ENCODE results near the gene PSME1.

The PSME1 gene

GRCh38 chr14:24147761-24148428, 11.9 kb downstream of the PSME1 start:
- DNase-seq: no peak

GRCh38 chr14:24149302-24149969, 13.4 kb downstream of the PSME1 start:
- no peak for DNase-seq

GRCh38 chr14:24150061-24150460, 14.1 kb downstream of the PSME1 start:
- no peak for DNase-seq

- no peak for DNase-seq
These were observed 14.6 kb downstream of the PSME1 start for GRCh38 chr14:24150567-24150966.

DNA sequence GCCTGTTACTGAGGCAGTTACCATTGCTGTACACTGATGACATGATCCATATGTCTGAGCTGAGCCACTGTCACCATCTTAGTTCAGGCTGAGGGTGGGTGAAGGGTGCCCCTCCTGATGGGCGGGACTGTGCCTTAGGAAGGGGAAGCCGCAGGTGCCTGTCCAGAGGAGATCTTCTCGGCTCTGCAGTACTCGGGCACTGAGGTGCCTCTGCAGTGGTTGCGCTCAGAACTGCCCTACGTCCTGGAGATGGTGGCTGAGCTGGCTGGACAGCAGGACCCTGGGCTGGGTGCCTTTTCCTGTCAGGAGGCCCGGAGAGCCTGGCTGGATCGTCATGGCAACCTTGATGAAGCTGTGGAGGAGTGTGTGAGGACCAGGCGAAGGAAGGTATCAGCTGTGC, 15.0 kb downstream of the PSME1 start:
- no peak for DNase-seq

DNA sequence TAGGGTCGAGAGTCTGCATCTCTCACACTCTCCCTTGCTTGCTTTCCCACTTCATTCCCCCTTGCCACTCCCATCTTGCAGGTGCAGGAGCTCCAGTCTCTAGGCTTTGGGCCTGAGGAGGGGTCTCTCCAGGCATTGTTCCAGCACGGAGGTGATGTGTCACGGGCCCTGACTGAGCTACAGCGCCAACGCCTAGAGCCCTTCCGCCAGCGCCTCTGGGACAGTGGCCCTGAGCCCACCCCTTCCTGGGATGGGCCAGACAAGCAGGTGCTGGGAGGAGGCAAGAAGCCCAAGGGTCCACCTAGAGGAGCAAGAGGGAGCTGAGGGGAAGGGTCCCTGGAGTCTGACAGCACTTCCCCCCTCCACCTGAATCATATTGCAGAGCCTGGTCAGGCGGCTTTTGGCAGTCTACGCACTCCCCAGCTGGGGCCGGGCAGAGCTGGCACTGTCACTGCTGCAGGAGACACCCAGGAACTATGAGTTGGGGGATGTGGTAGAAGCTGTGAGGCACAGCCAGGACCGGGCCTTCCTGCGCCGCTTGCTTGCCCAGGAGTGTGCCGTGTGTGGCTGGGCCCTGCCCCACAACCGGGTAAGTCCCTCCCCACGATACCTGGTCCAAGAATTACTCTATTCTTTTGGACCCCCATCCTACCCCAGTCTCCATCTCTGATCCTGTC, 15.5 kb downstream of the PSME1 start:
- DNase-seq: no peak

- no peak for DNase-seq
These were observed 19.1 kb downstream of the PSME1 start for GRCh38 chr14:24155100-24155499.

DNA sequence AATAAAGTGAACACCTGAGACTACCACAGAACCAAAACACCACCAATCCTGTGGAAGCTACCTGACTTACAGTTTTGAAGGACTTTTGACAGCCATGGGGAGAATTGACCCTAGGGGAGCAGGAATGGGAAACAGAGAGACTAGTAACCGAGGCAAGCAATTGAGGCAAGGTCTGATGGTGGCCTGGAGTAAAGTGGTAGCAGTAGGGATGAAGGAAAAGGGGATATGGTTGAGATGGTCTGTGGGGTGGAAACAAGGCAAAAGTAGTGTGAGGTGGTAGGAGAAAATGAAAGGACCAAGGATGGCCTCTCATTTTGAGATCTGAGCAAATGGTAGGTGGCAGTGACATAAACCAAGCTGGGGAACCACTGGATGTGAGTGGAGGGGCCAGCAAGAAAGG, 20.8 kb downstream of the PSME1 start:
- no peak for DNase-seq

DNA sequence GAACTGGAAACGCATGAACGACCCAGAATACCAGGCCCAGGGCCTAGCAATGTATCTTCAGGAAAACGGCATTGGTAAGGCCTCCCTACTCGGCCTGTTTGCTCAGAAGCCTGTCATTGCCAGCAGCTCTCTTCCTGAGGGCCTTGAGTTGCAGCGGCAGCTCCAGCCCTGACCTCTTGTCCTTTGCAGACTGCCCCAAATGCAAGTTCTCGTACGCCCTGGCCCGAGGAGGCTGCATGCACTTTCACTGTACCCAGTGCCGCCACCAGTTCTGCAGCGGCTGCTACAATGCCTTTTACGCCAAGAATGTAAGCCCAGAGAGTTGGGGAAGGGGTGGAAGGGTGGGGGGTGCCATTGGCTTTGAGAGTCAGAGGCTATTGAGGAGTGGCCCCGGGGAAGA, 21.3 kb downstream of the PSME1 start:
- DNase-seq: no peak

DNA sequence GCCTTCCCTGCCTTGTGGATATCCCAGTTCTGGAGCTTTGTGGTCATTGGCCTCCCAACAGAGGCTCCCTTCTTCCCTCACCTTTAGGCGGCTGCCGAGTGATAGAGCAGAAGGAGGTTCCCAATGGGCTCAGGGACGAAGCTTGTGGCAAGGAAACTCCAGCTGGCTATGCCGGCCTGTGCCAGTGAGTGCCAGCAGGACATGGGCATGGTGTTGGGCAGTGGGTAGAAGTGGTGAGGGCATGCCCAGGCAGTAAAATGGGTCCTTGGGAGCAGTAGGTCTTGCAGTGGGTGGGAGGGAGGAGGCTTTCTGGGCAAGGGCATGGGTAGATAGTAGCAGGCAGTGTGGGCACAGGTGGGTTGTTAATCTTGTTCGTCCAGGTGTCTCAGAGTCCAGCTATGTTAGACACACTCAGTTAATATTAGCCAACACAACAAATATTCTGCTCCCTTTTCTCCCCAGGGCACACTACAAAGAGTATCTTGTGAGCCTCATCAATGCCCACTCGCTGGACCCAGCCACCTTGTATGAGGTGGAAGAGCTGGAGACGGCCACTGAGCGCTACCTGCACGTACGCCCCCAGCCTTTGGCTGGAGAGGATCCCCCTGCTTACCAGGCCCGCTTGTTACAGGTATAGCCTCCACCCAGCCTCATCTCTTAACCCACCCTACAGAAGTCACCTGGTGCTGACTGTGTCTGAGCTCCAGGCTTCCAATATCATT, 23.9 kb downstream of the PSME1 start:
- DNase-seq: no peak

GRCh38 chr14:24160499-24160849, 24.5 kb downstream of the PSME1 start:
- no peak for DNase-seq

GRCh38 chr14:24160850-24161804, 25.1 kb downstream of the PSME1 start, which contains the start of gene IRF9:
IRF9 (plus strand) TSS chr14:24161265; CDS start chr14:24162145, 880 bp downstream.
- peak; percentile 98 for DNase-seq

DNA sequence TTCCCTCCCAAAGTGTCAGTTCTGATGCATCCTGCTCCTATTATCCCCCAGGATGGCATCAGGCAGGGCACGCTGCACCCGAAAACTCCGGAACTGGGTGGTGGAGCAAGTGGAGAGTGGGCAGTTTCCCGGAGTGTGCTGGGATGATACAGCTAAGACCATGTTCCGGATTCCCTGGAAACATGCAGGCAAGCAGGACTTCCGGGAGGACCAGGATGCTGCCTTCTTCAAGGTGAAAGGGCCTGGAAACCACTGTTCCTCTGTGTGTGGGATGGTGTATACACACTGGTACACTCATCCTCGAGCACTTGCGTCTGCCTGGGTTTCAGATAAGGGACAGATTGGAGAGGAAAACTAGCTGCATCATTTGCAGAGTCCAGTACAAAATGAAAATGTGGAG, 26.1 kb downstream of the PSME1 start:
- no peak for DNase-seq

DNA sequence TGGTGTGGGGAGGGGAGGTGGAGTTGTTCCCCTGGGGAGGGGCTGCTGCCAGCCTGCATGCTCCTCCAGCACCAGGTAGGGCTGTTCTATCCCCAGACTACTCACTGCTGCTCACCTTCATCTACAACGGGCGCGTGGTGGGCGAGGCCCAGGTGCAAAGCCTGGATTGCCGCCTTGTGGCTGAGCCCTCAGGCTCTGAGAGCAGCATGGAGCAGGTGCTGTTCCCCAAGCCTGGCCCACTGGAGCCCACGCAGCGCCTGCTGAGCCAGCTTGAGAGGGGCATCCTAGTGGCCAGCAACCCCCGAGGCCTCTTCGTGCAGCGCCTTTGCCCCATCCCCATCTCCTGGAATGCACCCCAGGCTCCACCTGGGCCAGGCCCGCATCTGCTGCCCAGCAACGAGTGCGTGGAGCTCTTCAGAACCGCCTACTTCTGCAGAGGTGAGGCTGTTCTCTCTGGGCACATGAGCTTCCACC, 28.6 kb downstream of the PSME1 start:
- no peak for DNase-seq

DNA sequence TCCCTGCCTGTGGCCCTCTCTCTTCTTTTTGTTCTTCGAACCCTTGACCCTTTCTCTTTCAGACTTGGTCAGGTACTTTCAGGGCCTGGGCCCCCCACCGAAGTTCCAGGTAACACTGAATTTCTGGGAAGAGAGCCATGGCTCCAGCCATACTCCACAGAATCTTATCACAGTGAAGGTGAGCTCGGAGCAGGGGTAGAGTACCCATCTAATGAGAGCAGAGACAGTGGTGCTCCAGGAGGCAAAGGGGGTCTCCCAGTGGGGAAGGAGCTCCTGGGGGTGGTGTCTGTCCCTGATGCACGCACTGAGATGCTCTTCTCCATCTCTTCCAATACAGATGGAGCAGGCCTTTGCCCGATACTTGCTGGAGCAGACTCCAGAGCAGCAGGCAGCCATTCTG, 29.8 kb downstream of the PSME1 start:
- DNase-seq: no peak

DNA sequence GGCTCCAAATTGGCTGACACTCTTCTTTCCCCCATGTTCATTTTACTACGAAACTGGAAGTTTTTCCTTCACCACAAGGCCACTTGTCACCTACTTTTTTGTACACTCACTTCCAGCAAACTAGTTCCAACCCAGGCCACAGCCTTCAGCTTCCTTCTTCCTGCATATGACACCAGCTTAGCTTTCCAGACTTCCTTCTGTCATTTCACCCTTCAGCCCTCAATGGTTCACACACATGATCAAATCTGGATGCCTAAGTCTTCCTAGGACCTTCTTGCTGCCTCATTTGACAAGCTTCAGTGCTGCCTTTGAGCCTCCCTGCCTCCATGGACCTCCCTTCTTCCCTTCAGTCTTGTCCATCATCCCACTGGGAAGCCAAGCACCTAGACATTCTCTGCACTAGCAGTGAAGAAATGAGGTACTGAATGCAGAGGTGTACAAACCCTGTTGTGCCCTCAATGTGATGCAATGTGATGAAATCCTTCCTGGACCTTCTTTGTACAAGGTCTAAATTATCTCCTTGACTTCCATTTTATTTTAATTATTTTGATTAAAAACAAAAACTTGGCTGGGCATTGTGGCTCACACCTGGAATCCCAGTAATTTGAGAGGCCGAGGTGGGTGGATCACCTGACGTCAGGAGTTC, 31.6 kb downstream of the PSME1 start:
- DNase-seq: no peak

DNA sequence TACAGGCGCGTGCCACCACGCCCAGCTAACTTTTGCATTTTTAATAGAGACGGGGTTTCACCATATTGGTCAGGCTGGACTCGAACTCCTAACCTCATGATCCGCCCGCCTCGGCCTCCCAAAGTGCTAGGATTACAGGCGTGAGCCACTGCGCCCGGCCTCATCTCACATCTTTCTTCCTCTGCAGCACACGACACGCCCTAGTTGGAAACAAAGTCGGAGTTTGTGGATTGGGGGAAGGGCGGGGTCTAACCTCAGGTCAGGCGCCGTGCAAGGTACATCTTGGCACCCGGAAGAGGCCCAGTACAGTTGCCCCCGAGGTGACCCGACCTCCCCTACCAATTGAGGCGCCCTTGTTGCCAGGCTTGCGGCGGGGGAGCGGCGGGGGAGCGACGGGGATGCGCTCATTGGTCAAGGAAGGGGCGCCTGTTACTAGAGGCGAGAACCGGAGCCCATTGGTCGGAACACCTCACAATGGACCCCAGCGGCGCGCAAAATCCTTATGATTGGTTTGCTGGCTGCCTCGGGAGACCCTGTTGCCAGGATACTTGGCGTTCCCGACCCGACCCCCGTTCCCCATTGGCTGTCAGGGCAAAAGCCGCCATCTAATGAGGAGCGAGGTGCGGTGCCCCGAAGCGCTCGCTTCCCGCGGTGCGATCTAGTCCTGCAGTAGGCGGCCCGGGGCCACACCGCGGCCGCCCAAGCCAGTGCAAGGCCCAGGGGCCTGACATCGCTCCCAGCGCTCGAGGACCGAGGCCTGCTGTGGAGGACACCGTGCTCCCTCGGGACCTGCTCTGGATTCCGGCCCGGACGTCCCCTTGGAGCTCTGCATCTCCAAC, 35.6 kb downstream of the PSME1 start, which contains the start of gene REC8:
Gene REC8, plus strand, starts transcription at position 659 of the 839 bp plus-strand sequence. CDS start 473 bp downstream, outside the sequence.
- DNase-seq: peak; percentile 97

- peak; percentile 36 for DNase-seq
These were observed 36.4 kb downstream of the PSME1 start for GRCh38 chr14:24172261-24172860.

GRCh38 chr14:24172871-24173281, 36.9 kb downstream of the PSME1 start:
- DNase-seq: no peak

DNA sequence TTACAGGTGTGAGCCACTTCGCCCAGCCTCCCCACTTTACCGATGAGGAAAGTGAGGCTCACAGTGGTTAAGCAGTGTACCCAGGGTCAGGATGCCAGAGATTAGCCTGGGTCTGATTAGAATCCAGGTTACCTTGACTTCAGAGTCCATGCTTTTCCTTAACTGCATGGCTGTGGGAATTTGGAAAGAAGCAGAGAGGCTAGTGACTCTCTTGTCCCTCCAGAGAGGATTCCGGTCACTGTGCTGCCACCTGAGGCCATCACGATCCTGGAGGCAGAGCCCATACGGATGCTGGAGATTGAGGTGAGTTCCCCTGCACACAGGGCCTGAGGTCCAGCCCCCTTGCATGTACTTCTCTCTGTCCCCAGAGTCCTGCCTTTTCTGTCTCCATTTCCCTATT, 40.6 kb downstream of the PSME1 start:
- no peak for DNase-seq
